Mesendoderm (in vitro differentiated cells): ENCODE data around the gene PKNOX2.

Source experiments
- DNase-seq: peaks from one replicate; pipeline ENCODE4 v3.0.0; 2013
- H2AK5ac ChIP-seq: 2 replicates; pipeline ENCODE4 v1.6.1; 2013; ENCODE audit warnings: low read length, inconsistent platforms
- H2BK120ac ChIP-seq: 2 replicates; pipeline ENCODE4 v1.6.1; 2013; ENCODE audit warnings: low read depth, mild to moderate bottlenecking, low read length, moderate library complexity, mixed read lengths
- H2BK15ac ChIP-seq: replicated peaks from 2 replicates; pipeline ENCODE4 v1.6.1; 2013; ENCODE audit warnings: low read depth, mild to moderate bottlenecking, moderate library complexity
- H2BK5ac ChIP-seq: 2 replicates; pipeline ENCODE4 v1.6.1; 2013; ENCODE audit warnings: low read length, inconsistent platforms
- H3K18ac ChIP-seq: 2 replicates; pipeline ENCODE4 v1.6.1; 2013; ENCODE audit warnings: mild to moderate bottlenecking, low read length, mixed read lengths
- H3K23ac ChIP-seq: one replicate; pipeline ENCODE4 v1.6.1; 2013; ENCODE audit warnings: low read length
- H3K27ac ChIP-seq: 2 replicates; pipeline ENCODE4 v1.5.1; 2013; ENCODE audit warnings: low read depth, mild to moderate bottlenecking, inconsistent platforms, low read length, moderate library complexity
- H3K27me3 ChIP-seq: 2 replicates; pipeline ENCODE4 v1.6.1; 2013; ENCODE audit warnings: low read length, control low read depth, mild to moderate bottlenecking, inconsistent platforms; ENCODE audit not compliant: insufficient read depth, poor library complexity
- H3K36me3 ChIP-seq: 2 replicates; pipeline ENCODE4 v1.6.1; 2013; ENCODE audit warnings: low read length, inconsistent platforms; ENCODE audit not compliant: control insufficient read depth, insufficient read depth
- H3K4ac ChIP-seq: one replicate; pipeline ENCODE4 v1.6.1; 2013; ENCODE audit warnings: low read depth, mild to moderate bottlenecking, low read length, moderate library complexity
- H3K4me1 ChIP-seq: 2 replicates; pipeline ENCODE4 v1.6.1; 2013; ENCODE audit warnings: low read depth, low read length, inconsistent platforms; ENCODE audit not compliant: control insufficient read depth
- H3K4me2 ChIP-seq: 2 replicates; pipeline ENCODE4 v1.6.1; 2013; ENCODE audit warnings: low read length
- H3K4me3 ChIP-seq: 2 replicates; pipeline ENCODE4 v1.5.1; 2013; ENCODE audit warnings: mild to moderate bottlenecking, low read length
- H3K56ac ChIP-seq: one replicate; pipeline ENCODE4 v1.6.1; 2013; ENCODE audit warnings: low read length
- H3K79me1 ChIP-seq: 2 replicates; pipeline ENCODE4 v1.6.1; 2013; ENCODE audit warnings: low read length, inconsistent platforms
- H3K79me2 ChIP-seq: 2 replicates; pipeline ENCODE4 v1.6.1; 2013; ENCODE audit warnings: mild to moderate bottlenecking, low read length; ENCODE audit not compliant: control insufficient read depth, insufficient read depth
- H3K9ac ChIP-seq: 2 replicates; pipeline ENCODE4 v1.6.1; 2013; ENCODE audit warnings: low read length, inconsistent platforms
- H4K5ac ChIP-seq: one replicate; pipeline ENCODE4 v1.6.1; 2013; ENCODE audit warnings: low read length
- H4K8ac ChIP-seq: one replicate; pipeline ENCODE4 v1.6.1; 2013; ENCODE audit warnings: low read depth, mild to moderate bottlenecking, control low read depth, low read length, moderate library complexity
- WGBS: extraction: QIAGEN DNeasy Blood & Tissue Kit; methylation state at CpG from one replicate; pipeline ENCODE4 v1.1.7; 2013; ENCODE audit warnings: low lambda C conversion rate, missing lambda C conversion rate; ENCODE audit not compliant: insufficient coverage; ENCODE audit errors: extremely low coverage; 5-methylcytosine and 5-hydroxymethylcytosine counted together

PKNOX2 gene

DNA sequence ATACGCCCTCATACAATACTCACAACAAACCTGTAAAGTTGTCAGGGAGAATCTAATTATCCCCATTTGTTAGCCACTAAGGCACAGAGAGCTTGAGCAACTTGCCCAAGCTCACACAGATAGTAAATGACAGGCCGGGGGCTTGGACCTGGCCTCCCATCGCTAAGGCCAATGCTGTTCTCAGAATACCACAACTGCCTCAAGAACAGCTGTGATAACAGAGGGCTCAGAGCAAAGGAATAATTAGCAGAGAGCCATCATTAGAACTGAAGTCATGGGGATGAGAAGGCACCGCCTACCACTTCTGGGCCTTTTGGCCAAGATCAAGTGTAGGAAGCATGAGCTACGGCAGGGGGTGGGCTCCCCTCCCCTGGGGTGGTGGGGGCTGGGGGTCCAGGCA lies 232.9 kb downstream of the PKNOX2 start:
- Histone ChIP-seq H3K4me1 (no peaks in the 10 kb centered on the region), H3K9ac (no peak overlapping the region), H3K79me2 (no peaks in the 10 kb centered on the region), H4K5ac (no peak overlapping the region), H3K4me2 (no peak overlapping the region), H2BK5ac (no peak overlapping the region), H4K8ac (no peak overlapping the region), H2BK120ac (no peak overlapping the region), H3K4ac (no peak overlapping the region), H3K36me3 (no peaks in the 10 kb centered on the region), H2AK5ac (no peak overlapping the region), H3K27ac (no peak overlapping the region), H2BK15ac (no peak overlapping the region), H3K79me1 (no peaks in the 10 kb centered on the region), H3K27me3 (no peaks in the 10 kb centered on the region), H3K4me3 (no peak overlapping the region), H3K18ac (no peak overlapping the region), H3K56ac (no peak overlapping the region), H3K23ac (no peak overlapping the region)
- no peak for DNase-seq
- no CpG with 5 or more reads among the region's 5 CpGs for WGBS

DNA sequence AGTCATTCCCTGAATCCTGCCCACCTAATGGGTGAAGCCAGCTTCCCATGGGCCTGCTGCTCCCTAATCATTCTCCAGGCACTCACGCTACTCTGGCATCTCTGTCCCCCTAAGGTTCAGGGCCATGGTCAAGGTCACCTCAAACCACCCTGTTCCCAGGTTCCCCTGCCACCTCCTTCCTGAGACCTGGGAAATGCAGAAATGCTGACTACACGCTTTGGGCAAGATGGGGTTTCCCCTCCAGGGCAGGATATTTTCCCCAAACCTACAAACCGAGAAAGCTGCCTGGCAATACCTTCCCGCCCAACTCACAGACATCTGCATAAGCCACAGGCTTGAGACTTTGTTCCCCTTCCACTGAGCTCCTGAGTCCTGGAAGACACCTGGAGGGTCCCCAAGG lies 233.9 kb downstream of the PKNOX2 start:
- H3K4me3 ChIP-seq = no peak overlapping the region
- H3K27ac ChIP-seq = no peak overlapping the region
- no CpG with 5 or more reads among the region's 4 CpGs for WGBS
- no peak for DNase-seq
- no peak overlapping the region for H3K23ac ChIP-seq
- H3K4me1 ChIP-seq = no peaks in the 10 kb centered on the region
- H3K4me2 ChIP-seq = no peak overlapping the region
- H3K36me3 ChIP-seq = no peaks in the 10 kb centered on the region
- no peaks in the 10 kb centered on the region for H3K27me3 ChIP-seq
- H3K79me1 ChIP-seq = no peaks in the 10 kb centered on the region
- H2BK120ac ChIP-seq = no peak overlapping the region
- H3K79me2 ChIP-seq = no peaks in the 10 kb centered on the region
- no peak overlapping the region for H3K56ac ChIP-seq
- H2AK5ac ChIP-seq = no peak overlapping the region
- no peak overlapping the region for H3K18ac ChIP-seq
- H3K9ac ChIP-seq = no peak overlapping the region
- no peak overlapping the region for H4K5ac ChIP-seq
- H3K4ac ChIP-seq = no peak overlapping the region
- no peak overlapping the region for H2BK15ac ChIP-seq
- no peak overlapping the region for H2BK5ac ChIP-seq
- H4K8ac ChIP-seq = no peak overlapping the region

DNA sequence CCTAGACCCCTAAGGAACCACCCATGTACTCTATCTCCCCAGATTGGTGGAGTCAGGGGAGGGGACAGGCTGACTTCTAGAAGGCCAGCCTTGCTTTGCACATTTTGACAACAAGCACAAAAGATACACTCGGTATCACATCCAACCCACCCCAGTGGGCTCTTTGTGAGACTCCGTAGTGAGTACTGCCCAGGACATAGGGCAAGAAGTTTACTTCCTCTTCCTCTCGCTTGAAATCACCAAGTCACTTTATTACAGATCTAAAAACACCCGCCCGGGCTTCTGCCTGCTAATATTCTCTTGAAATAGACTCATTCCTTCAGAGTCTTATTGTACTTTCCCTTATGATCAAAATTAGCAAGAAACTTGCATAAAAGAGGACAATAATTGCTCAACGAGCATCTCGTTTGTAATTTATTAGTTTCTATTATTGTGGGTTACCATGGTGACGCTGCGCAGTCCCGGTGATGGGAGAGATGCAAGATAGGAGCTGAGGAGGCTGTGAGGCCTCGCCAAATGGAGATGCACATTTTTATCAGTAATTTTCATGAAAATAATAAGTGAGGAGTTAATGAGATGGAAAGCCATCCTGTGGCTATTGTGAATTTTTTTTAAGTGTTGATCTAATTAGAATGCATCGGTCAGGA lies 234.6 kb downstream of the PKNOX2 start:
- no peak overlapping the region for H3K4me3 ChIP-seq
- WGBS = no CpG with 5 or more reads among the region's 12 CpGs
- no peak for DNase-seq

DNA sequence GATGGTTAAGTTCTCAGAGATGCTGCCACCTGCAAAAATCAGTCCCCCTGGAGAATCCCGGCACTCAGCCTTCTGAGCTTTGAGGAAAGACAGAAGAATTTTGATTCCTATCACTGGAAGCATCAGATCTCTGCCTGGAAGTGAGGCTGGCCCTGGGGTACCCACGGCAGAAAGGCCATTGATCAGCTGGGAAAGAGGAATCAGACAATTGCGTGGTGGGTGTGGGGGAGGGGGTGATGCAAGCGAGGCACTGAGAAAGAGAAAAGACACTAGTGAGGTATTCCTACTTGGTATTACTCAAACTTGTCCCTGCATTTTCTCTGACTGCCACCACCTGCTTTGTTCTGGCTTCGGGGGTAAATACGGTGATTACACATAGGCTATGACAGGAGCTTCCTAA lies 235.4 kb downstream of the PKNOX2 start:
- H3K79me2 ChIP-seq = no peaks in the 10 kb centered on the region
- no peak overlapping the region for H3K4me3 ChIP-seq
- no peak overlapping the region for H3K23ac ChIP-seq
- H3K27me3 ChIP-seq = no peaks in the 10 kb centered on the region
- no peak overlapping the region for H4K5ac ChIP-seq
- no peaks in the 10 kb centered on the region for H3K36me3 ChIP-seq
- no peak overlapping the region for H4K8ac ChIP-seq
- DNase-seq = no peak
- no peak overlapping the region for H3K4ac ChIP-seq
- H2BK15ac ChIP-seq = no peak overlapping the region
- no peak overlapping the region for H3K56ac ChIP-seq
- H2AK5ac ChIP-seq = no peak overlapping the region
- H3K9ac ChIP-seq = no peak overlapping the region
- H3K27ac ChIP-seq = no peak overlapping the region
- H3K4me1 ChIP-seq = peaks cover 3% of the 10 kb centered on the region
- no peaks in the 10 kb centered on the region for H3K79me1 ChIP-seq
- H2BK120ac ChIP-seq = no peak overlapping the region
- H2BK5ac ChIP-seq = no peak overlapping the region
- H3K18ac ChIP-seq = no peak overlapping the region
- H3K4me2 ChIP-seq = no peak overlapping the region
- no CpG with 5 or more reads among the region's 6 CpGs for WGBS

More for the DNA sequence above, 234.6 kb downstream of the PKNOX2 start:
- H3K18ac ChIP-seq = no peak overlapping the region
- H3K27me3 ChIP-seq = no peaks in the 10 kb centered on the region
- no peak overlapping the region for H3K9ac ChIP-seq
- H3K36me3 ChIP-seq = no peaks in the 10 kb centered on the region
- H3K23ac ChIP-seq = no peak overlapping the region
- no peak overlapping the region for H2AK5ac ChIP-seq
- H3K79me1 ChIP-seq = no peaks in the 10 kb centered on the region
- H2BK5ac ChIP-seq = no peak overlapping the region
- H3K27ac ChIP-seq = no peak overlapping the region
- H3K79me2 ChIP-seq = no peaks in the 10 kb centered on the region
- no peak overlapping the region for H3K4ac ChIP-seq
- H4K8ac ChIP-seq = no peak overlapping the region
- no peaks in the 10 kb centered on the region for H3K4me1 ChIP-seq
- no peak overlapping the region for H2BK120ac ChIP-seq
- H3K56ac ChIP-seq = no peak overlapping the region
- no peak overlapping the region for H2BK15ac ChIP-seq
- H3K4me2 ChIP-seq = no peak overlapping the region
- H4K5ac ChIP-seq = no peak overlapping the region

DNA sequence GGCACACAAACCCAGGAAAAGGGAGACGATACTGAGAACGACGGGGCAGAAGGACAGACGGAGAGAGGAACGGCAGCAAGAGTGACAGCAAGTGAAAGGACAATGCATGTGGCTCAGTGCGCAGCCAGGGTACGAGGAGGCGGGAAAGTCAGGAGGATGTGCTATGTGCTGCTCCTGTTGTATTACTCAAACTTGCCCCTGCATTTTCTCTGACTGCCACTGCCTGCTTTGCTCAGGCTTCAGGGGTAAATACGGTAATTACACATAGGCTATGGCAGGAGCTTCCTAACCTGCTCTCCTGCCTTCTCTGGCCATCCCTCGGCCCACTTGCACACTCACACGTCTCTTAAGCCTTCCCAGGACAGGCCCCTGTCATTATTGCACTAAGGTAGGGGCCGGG lies 236.7 kb downstream of the PKNOX2 start:
- H3K4me3 ChIP-seq = no peak overlapping the region
- no peaks in the 10 kb centered on the region for H3K36me3 ChIP-seq
- H3K4me1 ChIP-seq = peaks cover 3% of the 10 kb centered on the region
- no peak overlapping the region for H2BK15ac ChIP-seq
- H2BK5ac ChIP-seq = no peak overlapping the region
- no peaks in the 10 kb centered on the region for H3K27me3 ChIP-seq
- H3K4ac ChIP-seq = no peak overlapping the region
- H3K56ac ChIP-seq = no peak overlapping the region
- H2BK120ac ChIP-seq = no peak overlapping the region
- DNase-seq = peak; percentile 18
- H3K18ac ChIP-seq = no peak overlapping the region
- H4K8ac ChIP-seq = no peak overlapping the region
- H3K23ac ChIP-seq = no peak overlapping the region
- H3K9ac ChIP-seq = no peak overlapping the region
- H2AK5ac ChIP-seq = no peak overlapping the region
- no peak overlapping the region for H3K27ac ChIP-seq
- WGBS = no CpG with 5 or more reads among the region's 12 CpGs
- no peak overlapping the region for H4K5ac ChIP-seq
- no peak overlapping the region for H3K4me2 ChIP-seq
- no peaks in the 10 kb centered on the region for H3K79me2 ChIP-seq
- H3K79me1 ChIP-seq = no peaks in the 10 kb centered on the region

DNA sequence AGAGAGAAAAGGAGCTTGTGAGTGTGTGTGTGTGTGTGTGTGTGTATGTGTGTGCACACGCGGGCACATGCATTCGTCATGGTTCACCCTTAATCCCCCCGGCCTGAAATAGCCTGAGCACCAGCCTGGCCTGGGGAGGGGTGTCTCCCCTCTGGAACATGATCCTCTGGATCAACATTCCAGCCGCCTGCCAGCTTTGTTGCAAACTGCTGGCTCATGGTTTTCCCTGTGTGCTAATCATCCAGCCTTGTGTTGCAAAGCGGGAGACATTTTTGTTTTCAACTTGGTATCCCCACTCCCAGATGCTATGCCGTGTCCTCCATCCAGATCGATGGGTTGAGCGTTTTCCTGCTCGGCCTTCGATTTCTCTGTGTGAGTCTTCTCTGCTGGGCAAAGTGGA lies 237.2 kb downstream of the PKNOX2 start:
- no peak overlapping the region for H3K4me2 ChIP-seq
- H3K79me2 ChIP-seq = no peaks in the 10 kb centered on the region
- H2AK5ac ChIP-seq = no peak overlapping the region
- no peak overlapping the region for H3K23ac ChIP-seq
- peaks cover 3% of the 10 kb centered on the region for H3K4me1 ChIP-seq
- H2BK15ac ChIP-seq = no peak overlapping the region
- H4K5ac ChIP-seq = no peak overlapping the region
- no peaks in the 10 kb centered on the region for H3K27me3 ChIP-seq
- peak; percentile 60 for DNase-seq
- no peak overlapping the region for H3K18ac ChIP-seq
- no peak overlapping the region for H2BK5ac ChIP-seq
- WGBS = no CpG with 5 or more reads among the region's 11 CpGs
- H3K4me3 ChIP-seq = no peak overlapping the region
- no peaks in the 10 kb centered on the region for H3K79me1 ChIP-seq
- H3K27ac ChIP-seq = no peak overlapping the region
- no peak overlapping the region for H3K4ac ChIP-seq
- no peaks in the 10 kb centered on the region for H3K36me3 ChIP-seq
- no peak overlapping the region for H3K56ac ChIP-seq
- H3K9ac ChIP-seq = no peak overlapping the region
- H2BK120ac ChIP-seq = no peak overlapping the region
- H4K8ac ChIP-seq = no peak overlapping the region
